ENCODE data around the gene RNF166.

- TF ChIP-seq CTCF (IDR thresholded peaks at IDR 0.05 in 4 of 5, conservative IDR thresholded peaks at IDR 0.05 in 1 of 5) = no peak
- no peak for TF ChIP-seq POLR2A (IDR thresholded peaks at IDR 0.05)
These were observed 47.0 kb upstream of the RNF166 start for GRCh38 chr16:88753191-88753590.
